Iris pigment epithelial cell (primary cell): ENCODE data around the gene ILF3.

Source experiments
- DNase-seq: peaks from one replicate; pipeline ENCODE4 v3.0.0-alpha.2; 2011; ENCODE audit warnings: low read depth

Gene ILF3

DNA sequence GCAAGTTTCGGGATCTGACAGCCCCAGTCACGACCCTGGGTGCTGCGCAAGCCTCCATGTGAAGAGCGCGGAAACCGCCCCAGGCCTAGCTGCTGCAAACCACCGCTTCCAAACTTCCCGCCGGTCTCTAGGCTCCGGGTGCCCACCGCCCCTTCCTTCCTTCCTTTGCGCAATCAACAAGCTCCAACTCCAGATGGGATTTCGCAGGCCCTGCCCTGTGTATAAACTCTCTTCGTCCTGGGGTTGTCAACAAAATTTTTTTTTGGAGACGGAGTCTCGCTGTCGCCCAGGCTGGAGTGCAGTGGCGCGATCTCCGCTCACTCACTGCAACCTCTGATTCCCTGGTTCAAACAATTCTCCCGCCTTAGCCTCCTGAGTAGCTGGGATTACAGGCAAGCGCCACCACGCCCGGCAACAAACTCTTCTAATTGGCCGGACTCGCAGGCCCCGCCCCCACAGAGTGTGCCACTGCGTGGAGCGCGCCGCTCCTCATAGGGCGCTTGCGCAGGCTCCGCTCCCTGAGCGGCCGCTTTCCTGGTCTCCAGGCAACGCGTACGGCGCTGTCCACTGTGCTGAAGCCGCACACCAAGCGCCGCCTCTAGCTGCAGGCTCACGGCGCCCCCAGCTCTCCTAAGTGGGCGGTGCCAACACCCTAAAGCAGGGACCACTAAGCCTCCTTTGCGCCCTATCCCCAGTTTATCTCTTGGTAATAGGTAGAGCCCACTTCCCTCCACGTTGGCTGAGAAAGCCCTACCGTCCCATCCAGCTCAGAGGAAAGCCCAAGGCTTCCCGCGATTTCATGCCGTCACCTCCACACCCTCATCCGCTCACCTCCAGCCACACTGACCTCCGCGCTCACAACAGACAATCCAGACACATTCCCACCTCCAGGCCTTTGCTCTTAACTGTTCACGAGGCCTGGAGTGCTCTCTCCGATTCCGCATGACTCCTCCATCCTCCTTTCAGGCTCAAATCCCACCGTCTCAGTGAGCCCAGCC is 41.6 kb downstream of the ILF3 start:
- peak; percentile 94 for DNase-seq

DNA sequence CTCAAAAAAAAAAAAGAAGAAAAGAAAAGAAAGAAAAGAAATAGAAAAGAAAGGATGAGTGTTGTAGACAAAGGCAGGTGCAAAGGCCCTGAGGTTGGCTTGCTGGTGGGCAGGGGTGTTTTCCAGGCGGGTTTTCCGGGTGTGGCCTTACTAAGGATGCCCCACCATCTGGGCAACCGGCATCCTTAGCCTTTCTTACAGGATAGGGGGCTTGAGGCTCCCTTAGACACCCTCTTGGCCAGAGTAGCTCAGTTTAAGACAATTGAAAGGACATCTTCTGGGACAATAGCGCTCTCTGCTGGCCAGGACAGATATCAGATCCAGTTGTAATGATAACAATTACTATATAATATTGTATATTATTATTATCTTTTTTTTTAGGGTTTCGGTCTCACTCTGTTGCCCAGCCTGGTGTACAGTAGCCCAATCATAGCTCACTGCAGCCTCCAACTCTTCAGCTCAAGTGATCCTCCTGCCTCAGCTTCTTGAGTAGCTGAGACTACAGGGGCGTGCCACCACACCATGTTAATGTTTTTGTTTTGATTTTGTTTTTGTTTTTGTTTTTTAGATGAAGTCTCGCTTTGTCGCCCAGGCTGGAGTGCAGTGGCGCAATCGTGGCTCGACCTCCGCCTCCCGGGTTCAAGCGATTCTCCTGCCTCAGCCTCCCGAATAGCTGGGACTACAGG is 45.6 kb downstream of the ILF3 start:
- DNase-seq, result peak; percentile 54

DNA sequence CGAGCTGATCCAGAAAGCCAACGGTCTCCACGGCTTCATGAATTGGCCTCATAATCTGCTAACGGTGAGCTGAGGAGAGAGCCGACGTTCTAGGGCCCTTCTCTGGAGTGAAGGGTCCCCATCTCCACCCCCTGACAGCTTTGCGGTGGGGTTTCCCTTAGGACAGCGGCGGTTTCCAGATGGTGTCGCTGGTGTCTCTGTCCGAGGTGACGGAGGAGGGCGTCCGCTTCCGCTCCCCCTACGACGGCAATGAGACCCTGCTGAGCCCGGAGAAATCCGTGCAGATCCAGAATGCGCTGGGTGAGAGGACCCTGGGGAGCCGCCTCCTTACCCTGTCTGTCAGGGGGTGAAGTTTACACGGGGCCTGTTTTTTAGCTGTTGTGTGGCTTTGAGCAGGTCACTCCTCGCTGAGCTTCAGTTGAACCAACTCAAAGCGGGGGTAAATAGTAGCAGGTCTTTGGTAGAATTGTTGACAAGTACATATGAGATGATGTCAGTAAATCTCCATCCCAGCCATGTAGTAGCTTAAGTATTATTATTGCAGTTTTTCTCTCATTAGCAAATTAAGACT is 47.9 kb downstream of the ILF3 start:
- DNase-seq, result no peak

DNA sequence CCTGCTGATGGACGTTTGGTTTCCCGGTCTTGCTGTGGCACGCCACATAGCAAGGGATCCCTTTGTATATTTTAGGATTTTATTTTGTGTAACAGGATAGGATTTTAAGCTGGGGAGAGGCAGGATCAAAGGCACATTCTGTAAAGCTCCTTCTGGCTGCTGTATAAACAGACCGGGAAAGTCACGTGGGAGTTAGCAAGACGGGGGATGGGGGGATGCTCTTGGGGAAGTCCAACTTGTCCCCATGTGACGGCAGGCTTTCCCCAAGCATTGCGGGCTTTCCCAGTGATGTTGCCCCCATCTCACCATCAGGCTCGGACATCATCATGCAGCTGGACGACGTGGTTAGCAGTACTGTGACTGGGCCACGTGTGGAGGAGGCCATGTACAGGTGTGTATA is 52.8 kb downstream of the ILF3 start:
- peak; percentile 54 for DNase-seq

DNA sequence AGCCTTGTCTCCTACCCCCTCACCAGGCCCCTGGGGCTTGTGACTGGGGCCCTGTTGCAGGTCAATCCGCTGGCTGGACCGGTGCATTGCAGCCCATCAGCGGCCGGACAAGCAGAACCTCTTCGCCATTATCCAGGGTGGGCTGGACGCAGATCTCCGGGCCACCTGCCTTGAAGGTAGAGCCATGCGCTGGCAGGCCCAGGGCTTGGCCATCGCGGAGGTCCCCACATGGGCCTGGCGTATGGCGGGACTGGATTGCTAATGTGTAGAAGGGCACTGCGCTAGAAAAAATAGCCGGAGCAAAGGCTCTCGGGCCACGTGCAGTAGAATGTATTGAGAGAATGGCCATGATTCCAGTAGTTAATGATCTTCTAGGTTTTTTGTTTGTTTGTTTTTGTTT is 53.3 kb downstream of the ILF3 start:
- DNase-seq, result no peak

DNA sequence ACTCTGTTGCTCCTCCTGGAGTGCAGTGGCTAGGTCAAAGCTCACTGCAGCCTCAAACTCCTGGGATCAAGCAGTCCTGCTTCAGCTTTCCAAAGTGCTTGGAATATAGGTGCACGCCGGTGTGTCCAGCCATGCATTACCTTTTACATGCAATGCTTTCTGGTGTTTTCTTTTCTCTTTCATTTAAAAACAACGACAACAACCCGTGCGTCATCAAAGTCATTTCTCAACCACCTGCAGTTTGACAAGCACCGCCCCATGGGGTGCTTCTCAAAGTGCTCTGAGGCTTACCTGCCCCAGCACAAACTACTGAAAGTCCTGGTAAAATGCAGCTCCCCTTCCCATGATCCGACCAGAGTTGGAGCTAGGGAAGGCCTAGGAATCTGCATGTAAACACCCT is 54.1 kb downstream of the ILF3 start:
- DNase-seq, result no peak

DNA sequence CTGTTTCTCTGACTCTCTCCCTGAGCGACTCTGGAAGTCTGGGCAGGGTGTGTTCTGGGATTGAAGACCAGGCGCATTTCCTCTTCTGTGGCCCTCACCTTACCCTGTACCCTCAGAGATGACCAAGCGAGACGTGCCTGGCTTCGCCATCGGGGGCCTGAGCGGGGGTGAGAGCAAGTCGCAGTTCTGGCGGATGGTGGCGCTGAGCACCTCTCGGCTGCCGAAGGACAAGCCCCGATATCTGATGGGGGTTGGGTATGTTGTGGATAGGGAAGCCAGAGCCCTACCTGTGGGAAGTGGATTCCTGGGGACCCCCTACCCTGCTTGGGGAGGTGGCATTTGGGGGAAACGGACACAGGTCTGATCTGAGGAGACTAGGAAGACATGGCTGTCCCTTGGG is 57.9 kb downstream of the ILF3 start:
- no peak for DNase-seq

DNA sequence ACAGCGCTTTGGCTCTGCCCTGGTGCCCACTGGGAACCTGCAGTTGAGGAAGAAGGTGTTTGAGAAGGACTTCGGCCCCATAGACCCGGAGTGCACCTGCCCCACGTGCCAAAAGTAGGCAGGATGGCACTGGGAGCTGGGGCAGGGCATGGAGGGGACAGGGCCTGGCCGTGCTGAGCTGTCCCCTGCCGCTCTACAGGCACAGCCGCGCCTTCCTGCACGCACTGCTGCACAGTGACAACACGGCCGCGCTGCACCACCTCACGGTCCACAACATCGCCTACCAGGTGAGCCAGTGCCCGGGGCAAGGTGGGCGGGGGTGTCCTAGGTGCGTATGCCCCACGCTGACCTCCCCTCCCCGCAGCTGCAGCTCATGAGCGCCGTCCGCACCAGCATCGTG is 58.6 kb downstream of the ILF3 start:
- no peak for DNase-seq

DNA sequence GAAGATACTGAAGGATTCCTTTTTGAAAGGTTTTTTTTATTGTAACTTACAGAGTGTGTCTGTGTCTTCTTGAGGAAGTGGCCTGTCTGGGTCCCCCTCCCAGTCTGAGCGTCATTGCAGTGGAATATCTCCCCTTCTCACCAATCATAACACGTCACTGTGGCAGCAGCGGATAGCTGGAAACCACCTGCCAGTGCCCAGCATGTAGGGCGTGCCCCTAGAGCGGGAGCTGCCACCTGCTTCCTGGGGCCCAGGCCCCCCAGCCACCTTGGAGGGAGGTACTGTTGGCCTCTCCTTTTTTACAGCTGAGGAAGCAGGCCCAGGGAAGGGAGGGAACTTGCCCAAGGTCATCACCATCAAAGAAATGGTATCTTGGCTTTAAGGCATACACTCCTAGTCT is 59.2 kb downstream of the ILF3 start:
- no peak for DNase-seq

DNA sequence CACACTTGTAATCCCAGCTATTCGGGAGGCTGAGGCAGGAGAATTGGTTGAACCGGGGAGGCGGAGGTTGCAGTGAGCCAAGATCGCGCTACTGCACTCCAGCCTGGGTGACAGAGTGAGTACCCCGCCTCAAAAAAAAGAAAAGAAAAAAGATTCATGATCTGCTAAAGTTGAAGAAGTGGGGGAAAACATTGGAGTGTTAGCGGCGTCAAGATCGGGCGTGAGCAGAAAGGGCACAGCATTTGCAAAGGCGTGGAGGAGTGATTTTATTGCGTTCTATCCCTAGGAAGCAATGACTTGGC is 62.9 kb downstream of the ILF3 start:
- DNase-seq, result no peak

DNA sequence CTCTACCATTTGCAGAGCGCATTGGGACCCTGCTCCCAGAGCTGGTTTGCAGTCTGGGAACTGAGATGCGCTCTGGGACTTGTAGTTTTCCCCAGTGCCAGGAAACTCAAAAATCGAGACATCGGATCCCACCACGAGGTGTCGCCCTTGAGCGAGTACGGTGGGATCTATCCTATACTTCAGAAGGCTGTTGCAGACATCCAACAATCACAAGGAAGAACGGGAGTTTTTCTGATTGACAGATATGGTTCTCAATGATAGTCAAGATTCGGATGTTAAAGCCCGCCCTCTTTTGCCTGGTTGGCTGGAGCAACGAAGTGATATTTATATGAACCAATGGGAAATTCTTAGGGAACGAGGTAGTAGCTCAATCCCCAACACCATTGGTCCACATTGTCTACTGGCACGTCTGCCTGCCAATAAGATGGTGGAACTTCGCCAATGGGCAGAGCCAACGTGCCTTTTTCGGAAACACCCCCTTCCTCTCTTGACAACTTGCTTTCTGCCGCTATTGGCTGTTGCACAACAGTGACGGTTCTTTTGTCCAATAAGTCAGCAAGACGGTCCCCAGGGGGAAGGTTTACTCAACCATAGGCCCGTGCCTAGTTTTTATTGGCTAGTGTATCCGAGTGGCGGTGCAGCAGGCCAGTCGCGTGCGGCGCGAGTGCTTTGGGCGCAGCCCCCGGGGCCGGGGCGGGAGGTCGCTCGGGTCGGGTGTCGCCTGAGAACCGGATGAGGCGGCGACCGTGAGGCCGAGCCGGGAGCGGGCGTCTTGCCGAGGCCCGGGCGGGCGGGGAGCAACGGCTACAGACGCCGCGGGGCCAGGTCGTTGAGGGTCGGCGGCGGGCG is 63.4 kb downstream of the ILF3 start, which contains the start of gene DNM2:
Gene DNM2, plus strand, starts transcription at position 724 of the 849 bp plus-strand sequence. CDS start 164 bp downstream, outside the sequence.
- DNase-seq, result peak; percentile 100

DNA sequence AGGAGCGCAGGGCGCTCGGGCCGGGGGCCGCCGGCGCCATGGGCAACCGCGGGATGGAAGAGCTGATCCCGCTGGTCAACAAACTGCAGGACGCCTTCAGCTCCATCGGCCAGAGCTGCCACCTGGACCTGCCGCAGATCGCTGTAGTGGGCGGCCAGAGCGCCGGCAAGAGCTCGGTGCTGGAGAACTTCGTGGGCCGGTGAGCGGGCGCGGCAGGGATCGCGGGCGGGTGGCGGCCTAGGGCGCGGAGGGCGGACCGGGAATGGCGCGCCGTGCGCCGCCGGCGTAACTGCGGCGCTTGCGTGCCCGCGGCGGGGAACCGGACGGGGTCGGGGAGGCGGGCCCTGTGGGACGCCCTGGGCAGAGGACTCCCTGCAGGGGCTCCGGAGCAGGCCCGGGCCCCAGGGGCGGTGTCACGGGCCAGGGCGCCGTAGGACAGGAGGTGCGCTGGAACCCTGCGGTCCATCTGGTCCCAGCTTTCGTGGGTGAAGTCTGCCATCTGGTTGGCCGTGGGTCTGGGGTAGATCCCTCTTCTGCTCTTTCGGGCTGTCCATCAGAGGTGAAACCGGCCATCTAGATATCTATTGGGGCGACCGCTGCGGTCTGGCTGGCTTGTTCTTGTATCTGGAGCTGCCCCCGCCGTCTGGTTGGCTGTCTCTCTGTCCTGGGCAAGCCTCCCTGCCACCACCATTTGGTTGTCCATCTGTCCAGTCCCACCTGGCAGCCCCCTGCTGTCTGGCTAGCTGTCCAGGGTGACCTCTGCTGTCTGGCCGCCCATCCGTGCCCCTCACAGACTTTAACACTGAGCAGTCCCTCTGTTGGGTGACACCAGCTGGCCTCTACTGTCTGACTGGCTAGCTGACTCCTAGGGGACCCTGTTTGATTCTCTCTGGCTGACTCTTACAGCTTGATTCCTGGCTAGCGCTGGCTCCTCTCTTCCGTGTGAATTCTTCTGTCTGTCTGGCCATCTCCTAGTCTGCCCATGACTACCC is 64.4 kb downstream of the ILF3 start:
- peak; percentile 45 for DNase-seq

DNA sequence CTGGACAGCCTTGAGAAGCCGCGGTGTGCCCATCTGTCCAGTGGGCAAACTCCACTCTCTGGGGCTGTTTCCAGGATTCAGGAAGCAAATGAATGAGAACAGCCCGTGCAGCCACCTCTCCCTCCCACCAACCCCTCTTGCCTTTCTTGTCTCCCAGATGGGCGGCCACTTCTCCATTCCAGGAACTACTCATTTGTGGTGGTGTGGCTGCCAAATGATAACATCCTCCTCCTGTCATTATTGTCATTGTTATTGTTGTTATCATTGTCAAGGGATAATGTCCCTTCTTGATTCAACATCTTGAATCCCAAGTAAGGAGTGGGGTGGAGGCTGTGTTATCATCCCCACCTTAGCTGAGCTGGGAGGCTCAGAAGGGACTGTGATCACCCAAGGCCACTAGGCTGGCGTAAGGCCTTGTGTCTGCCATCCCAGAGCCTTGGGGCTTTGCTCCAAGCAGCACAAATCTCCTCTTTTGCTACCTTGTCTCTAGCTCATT is 65.4 kb downstream of the ILF3 start:
- DNase-seq, result no peak

DNA sequence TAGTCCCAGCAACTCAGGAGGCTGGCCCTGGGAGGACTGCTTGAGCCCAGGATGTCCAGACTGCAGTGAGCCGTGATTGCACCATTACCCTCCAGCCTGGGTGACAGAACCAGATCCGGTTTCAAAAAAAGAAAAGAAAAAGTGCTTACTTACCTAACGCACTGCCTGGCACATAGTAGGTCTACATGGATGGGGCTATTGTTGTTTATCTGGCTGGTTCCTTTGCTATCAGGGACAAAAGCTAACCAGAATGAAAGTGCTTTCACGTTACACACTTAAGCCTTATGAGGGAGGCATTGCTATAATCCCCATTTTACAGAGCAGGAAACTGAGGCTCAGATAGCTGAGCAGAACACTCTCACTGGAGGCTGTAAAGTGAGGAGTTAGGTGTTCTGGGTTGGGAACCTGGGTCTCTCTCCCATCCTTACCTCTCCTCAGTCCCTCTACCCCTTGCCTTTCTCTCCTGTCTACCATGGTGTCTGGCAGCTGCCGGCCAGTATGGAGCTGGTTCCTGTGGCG is 66.5 kb downstream of the ILF3 start:
- DNase-seq, result no peak

DNA sequence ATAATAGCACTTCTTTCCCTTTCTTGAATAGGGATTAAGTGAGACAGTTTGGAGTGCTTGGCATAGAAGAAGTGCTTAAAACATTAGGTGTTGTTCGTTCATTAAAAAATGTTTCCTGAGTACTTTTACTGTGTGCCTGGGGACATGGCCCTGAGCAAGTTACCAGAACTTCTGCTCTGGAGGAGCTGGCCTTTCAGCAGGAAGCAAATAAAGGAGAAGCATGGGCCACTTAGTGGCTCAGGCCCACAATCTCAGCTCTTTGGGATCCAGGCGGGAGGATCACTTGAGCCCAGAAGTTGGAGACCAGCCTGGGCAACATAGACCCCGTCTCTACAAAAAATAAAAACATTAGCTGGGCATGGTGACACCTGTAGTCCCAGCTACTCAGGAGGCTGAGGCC is 69.4 kb downstream of the ILF3 start:
- no peak for DNase-seq

DNA sequence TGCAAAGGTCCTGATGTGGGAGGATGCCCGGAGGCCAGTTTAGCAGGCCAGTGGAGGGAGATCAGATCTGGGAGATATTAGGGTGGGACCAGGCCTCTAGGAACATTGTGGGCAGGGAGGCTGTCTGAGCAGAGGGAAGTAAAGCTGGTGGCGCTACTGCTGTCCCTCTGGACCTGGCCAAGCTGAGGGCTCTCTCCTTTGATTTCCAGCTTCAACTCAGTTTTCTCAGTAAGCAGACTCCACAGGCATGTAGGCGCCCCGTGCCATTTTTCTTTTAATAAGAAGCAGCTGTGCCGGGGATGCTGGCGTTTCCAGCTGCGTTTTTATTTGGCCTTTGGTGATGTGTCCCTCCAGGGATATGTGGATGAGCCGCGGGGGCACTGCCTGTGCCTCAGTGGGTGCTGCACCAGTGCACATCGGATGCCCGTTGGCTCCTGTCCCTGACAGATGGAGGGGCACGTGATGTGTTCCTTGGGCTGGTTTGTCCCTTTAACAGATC is 70.5 kb downstream of the ILF3 start:
- DNase-seq, result no peak

DNA sequence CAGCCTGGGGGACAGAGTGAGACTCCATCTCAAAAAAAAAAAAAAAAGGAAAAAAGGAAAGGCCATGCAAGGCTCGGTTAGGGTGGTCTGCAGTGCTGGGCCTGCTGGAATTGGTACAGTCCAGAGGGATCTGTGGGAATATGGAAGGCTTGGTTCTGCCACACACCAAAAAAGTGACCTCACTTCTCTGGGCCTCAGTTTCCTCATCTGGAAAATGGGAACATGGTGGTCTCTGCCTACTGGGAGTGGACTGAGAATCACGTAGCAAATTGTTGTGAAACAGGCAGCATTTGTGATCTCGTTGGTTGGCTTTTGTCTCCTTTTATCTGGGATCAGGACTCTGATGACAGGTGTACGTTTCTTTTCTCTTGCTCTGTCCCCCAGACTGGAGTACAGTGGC is 71.3 kb downstream of the ILF3 start:
- no peak for DNase-seq

DNA sequence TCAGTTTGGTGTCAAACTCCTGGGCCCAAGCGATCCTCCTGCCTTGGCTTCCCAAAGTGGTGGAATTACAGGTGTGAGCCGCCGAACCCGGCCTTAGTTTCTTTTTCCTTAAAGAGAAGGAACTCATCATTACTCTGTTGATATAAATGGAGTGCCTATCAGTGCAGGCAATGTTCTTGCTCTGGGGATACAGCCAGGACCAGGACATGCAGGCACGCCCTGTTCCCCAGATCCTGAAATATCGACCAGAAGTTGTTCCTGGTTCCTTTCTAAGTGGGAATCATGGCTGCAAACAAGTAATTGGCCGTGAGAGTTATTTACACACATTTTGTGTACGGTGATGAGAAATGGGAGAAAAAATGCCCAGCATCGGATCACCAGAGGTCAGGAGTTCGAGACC is 72.1 kb downstream of the ILF3 start:
- DNase-seq, result no peak

DNA sequence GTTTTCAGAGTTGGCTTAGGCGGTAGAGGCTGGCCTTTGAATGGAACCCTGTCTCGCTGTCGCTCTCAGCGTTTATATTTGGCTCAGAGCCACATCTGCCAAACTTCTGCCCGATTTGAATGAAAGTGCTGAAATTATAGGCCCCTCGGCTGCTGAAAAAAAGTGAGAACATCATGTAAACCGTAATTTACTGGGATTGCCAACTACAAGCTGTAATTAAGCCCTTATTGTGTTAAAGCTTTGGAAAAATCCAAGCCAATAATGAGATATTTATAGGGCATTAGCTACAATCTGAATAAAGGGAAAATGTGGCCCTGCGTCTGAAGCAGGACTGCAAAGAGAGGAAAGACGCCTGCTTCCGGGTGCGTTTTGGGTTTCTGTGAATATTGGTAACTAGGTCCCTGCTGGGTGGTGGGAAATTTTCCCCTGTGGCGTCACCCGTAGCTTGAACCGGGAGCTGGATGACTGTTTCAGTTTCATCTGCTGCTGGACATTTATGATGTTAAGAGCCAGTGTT is 73.6 kb downstream of the ILF3 start:
- DNase-seq, result no peak

DNA sequence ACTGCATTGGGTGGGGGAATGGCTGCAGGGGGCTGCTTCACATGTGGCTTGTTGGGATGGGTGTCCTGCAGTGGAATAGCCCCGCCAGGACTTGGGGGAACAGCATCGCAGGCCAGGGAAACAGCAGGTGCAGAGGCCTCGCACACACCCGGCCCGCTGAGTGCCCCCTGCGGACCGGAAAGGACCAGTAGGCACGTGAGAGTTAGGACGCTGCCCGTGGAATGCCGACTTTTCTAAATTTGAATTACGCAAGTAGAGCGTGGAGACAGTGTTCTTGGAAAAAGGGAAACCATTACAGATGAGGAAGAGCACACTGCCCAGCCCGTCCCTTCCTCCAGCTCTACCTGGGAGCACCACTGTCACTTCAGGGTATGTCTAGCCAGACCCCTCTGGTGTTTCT is 75.3 kb downstream of the ILF3 start:
- DNase-seq, result no peak
